ENCODE data around the gene RPL41. TPM values are rescaled to one million over a fixed set of nuclear protein-coding genes. Genes with fewer than 3 reads are reported as not detected.
A peak's percentile ranks its signal among the peaks of the same experiment; 100 is the strongest.

The RPL41 gene
- total and polyA plus RNA-seq, 9 of the 15 experiments (the other 6 are each of a cell fraction or from before 2014, with no cell fraction given): 3,403 to 11,276 (median 5,604) TPM

GRCh38 chr12:56104815-56105608 lies 11.4 kb upstream of the RPL41 start (continued):
- peak; percentile 44 for TF ChIP-seq MXD1 (CRISPR knock-in tag; IDR thresholded peaks at IDR 0.05; ENCODE audit: borderline replicate concordance, poor library complexity, severe bottlenecking)
- TF ChIP-seq SREBF2 (CRISPR knock-in tag; IDR thresholded peaks at IDR 0.05): 0 out of 2 replicates have a peak, but pooled peaks have one; percentile 68
- no peak for TF ChIP-seq ZFP91 (CRISPR knock-in tag; IDR thresholded peaks at IDR 0.05)
- no peak for TF ChIP-seq SOX6 (IDR thresholded peaks at IDR 0.05)
- 0 out of 4 replicates have a peak, but pooled peaks of 1 of the 2 experiments have one; percentile 39 for TF ChIP-seq FOXA3 (CRISPR knock-in tag; conservative IDR thresholded peaks at IDR 0.05 in 1 of 2, IDR thresholded peaks at IDR 0.05 in 1 of 2)
- no peak for TF ChIP-seq GATA2 (CRISPR knock-in tag; IDR thresholded peaks at IDR 0.05)
- 0 out of 2 replicates have a peak, but pooled peaks have one; percentile 20 for TF ChIP-seq RB1 (IDR thresholded peaks at IDR 0.05; ENCODE audit: low read depth)
- no peak for TF ChIP-seq KDM1A (IDR thresholded peaks at IDR 0.05)
- TF ChIP-seq EP400 (IDR thresholded peaks at IDR 0.05): peak; percentile 60
- 0 out of 2 replicates have a peak, but pooled peaks have one; percentile 44 for TF ChIP-seq CBFB (CRISPR knock-in tag; IDR thresholded peaks at IDR 0.05)
- peak; percentile 1 for TF ChIP-seq ZNF146 (CRISPR knock-in tag; IDR thresholded peaks at IDR 0.05; ENCODE audit: unreplicated experiment)
- no peak for TF ChIP-seq HMGXB4 (CRISPR knock-in tag; IDR thresholded peaks at IDR 0.05)
- no peak for TF ChIP-seq STAT5B (CRISPR knock-in tag; IDR thresholded peaks at IDR 0.05)
- no peak for TF ChIP-seq ZNF518B (CRISPR knock-in tag; IDR thresholded peaks at IDR 0.05)

All from K562 (cell line).